IMR-90 (cell line): Measurements from ENCODE around the gene ARL8B. TPM values are rescaled to one million over a fixed set of nuclear protein-coding genes. Genes with fewer than 3 reads are reported as not detected.

Experiments used
- ATAC-seq: fragments of 200-7000 bp; cut with Tn5 transposase; 2 replicates; pipeline ENCODE4 v1.9.1; 2020; ENCODE audit warnings: low read depth, mild to moderate bottlenecking, moderate library complexity
- BruUV-seq: library from RNA; stranded (reverse); fragments of 400-500 nt; replicated peaks from 2 replicates; lab custom pipeline; 2021; lab: Mats Ljungman, UMichigan
- CTCF ChIA-PET: fragments of 300-600 bp; formaldehyde crosslinking; extraction: SDS; loops from one replicate; lab custom pipeline; 2021; ENCODE audit warnings: antibody characterized with exemption; lab: Yijun Ruan, JAX
- POLR2A ChIA-PET: fragments of 300-600 bp; sonication (Branson Sonifier 250); formaldehyde crosslinking; loops from one replicate; lab custom pipeline; 2022; ENCODE audit warnings: antibody characterized with exemption; ENCODE audit not compliant: unreplicated experiment; lab: Charles Lee
- DNase-seq: peaks from one replicate; pipeline ENCODE4 v3.0.0; 2013
- H2AFZ ChIP-seq: replicated peaks from 2 replicates; pipeline ENCODE3; 2013; ENCODE audit warnings: low read length, mild to moderate bottlenecking; ENCODE audit not compliant: poor library complexity
- H2AK5ac ChIP-seq: 2 replicates; pipeline ENCODE4 v1.6.1; 2013; ENCODE audit warnings: low read depth, low read length, inconsistent platforms
- H2AK9ac ChIP-seq: replicated peaks from 2 replicates; pipeline ENCODE3; 2013; ENCODE audit warnings: mild to moderate bottlenecking, low read depth, low read length, moderate library complexity; ENCODE audit not compliant: poor library complexity
- H2BK120ac ChIP-seq: 2 replicates; pipeline ENCODE4 v1.6.1; 2013; ENCODE audit warnings: low read depth, low read length, inconsistent platforms
- H2BK15ac ChIP-seq: 3 replicates; pipeline ENCODE4 v1.6.1; 2013; ENCODE audit warnings: low read depth, low read length, inconsistent platforms
- H2BK20ac ChIP-seq: 2 replicates; pipeline ENCODE4 v1.6.1; 2013; ENCODE audit warnings: low read depth, mild to moderate bottlenecking, inconsistent platforms, low read length, moderate library complexity
- H2BK5ac ChIP-seq: 2 replicates; pipeline ENCODE4 v1.6.1; 2013; ENCODE audit warnings: mild to moderate bottlenecking, low read depth, low read length, inconsistent platforms; ENCODE audit not compliant: poor library complexity, severe bottlenecking
- H3K14ac ChIP-seq: replicated peaks from 2 replicates; pipeline ENCODE4 v1.6.1; 2013; ENCODE audit warnings: low read depth, low read length, inconsistent platforms
- H3K18ac ChIP-seq: 2 replicates; pipeline ENCODE4 v1.6.1; 2013; ENCODE audit warnings: low read depth, low read length, control low read depth
- H3K23ac ChIP-seq: 2 replicates; pipeline ENCODE4 v1.6.1; 2013; ENCODE audit warnings: low read depth, low read length, inconsistent platforms
- H3K27ac ChIP-seq: 2 replicates; pipeline ENCODE4 v1.5.1; 2013; ENCODE audit warnings: mild to moderate bottlenecking, control low read depth, low read length; ENCODE audit not compliant: insufficient read depth
- H3K27me3 ChIP-seq: 2 replicates; pipeline ENCODE4 v1.6.1; 2013; ENCODE audit warnings: low read length; ENCODE audit not compliant: control insufficient read depth, insufficient read depth
- H3K36me3 ChIP-seq: 2 replicates; pipeline ENCODE4 v1.6.1; 2013; ENCODE audit warnings: low read length, mixed read lengths; ENCODE audit not compliant: control insufficient read depth, insufficient read depth
- H3K4ac ChIP-seq: 2 replicates; pipeline ENCODE4 v1.6.1; 2013; ENCODE audit warnings: low read depth, low read length, inconsistent platforms
- H3K4me1 ChIP-seq: 2 replicates; pipeline ENCODE4 v1.6.1; 2013; ENCODE audit warnings: low read length, mixed read lengths; ENCODE audit not compliant: control insufficient read depth, insufficient read depth
- H3K4me2 ChIP-seq: 2 replicates; pipeline ENCODE4 v1.6.1; 2013; ENCODE audit warnings: low read depth, mild to moderate bottlenecking, control low read depth, low read length, moderate library complexity
- H3K4me3 ChIP-seq: 2 replicates; pipeline ENCODE4 v1.5.1; 2013; ENCODE audit warnings: low read depth, mild to moderate bottlenecking, control low read depth, low read length, moderate library complexity; ENCODE audit not compliant: insufficient read depth
- H3K56ac ChIP-seq: 2 replicates; pipeline ENCODE4 v1.6.1; 2013; ENCODE audit warnings: low read length, inconsistent platforms; ENCODE audit not compliant: insufficient read depth; ENCODE audit errors: extremely low read depth
- H3K79me1 ChIP-seq, 2 experiments: 2 replicates each; pipeline ENCODE4 v1.6.1; 2013; ENCODE audit warnings: low read length in 2 of 2, inconsistent platforms in 1 of 2, low read depth in 1 of 2
- H3K9ac ChIP-seq: 2 replicates; pipeline ENCODE4 v1.6.1; 2013; ENCODE audit warnings: low read depth, low read length, control low read depth
- H3K9me1 ChIP-seq: 2 replicates; pipeline ENCODE4 v1.6.1; 2013; ENCODE audit warnings: low read length, inconsistent platforms; ENCODE audit not compliant: insufficient read depth
- H3K9me3 ChIP-seq: 2 replicates; pipeline ENCODE4 v1.6.1; 2013; ENCODE audit warnings: low read length; ENCODE audit not compliant: control insufficient read depth, insufficient read depth
- H4K20me1 ChIP-seq: 2 replicates; pipeline ENCODE4 v1.6.1; 2013; ENCODE audit warnings: low read length, inconsistent platforms; ENCODE audit not compliant: insufficient read depth
- H4K5ac ChIP-seq: 2 replicates; pipeline ENCODE4 v1.6.1; 2013; ENCODE audit warnings: mild to moderate bottlenecking, low read depth, low read length, control low read depth
- H4K8ac ChIP-seq, 2 experiments: 2 replicates each; pipeline ENCODE4 v1.6.1; 2013; ENCODE audit warnings: low read depth in 2 of 2, low read length in 2 of 2, control low read depth in 1 of 2, inconsistent platforms in 1 of 2
- H4K91ac ChIP-seq: 2 replicates; pipeline ENCODE4 v1.6.1; 2013; ENCODE audit warnings: low read depth, low read length, inconsistent platforms; ENCODE audit not compliant: insufficient read depth
- CEBPB ChIP-seq: IDR thresholded peaks from 2 replicates; pipeline ENCODE4 v1.6.1; 2012; ENCODE audit warnings: low read depth, low read length, improper control_type of control experiment
- CTCF ChIP-seq: conservative IDR thresholded peaks from 2 replicates; pipeline ENCODE4 v1.5.1; 2012; ENCODE audit warnings: mild to moderate bottlenecking, low read depth, low read length, improper control_type of control experiment
- ELK1 ChIP-seq: fragments of 150-350 bp; IDR thresholded peaks from 2 replicates; pipeline ENCODE4 v1.6.1; 2016; ENCODE audit warnings: low read depth, mild to moderate bottlenecking, low read length, moderate library complexity, borderline replicate concordance
- FOS ChIP-seq: fragments of 150-350 bp; IDR thresholded peaks from 2 replicates; pipeline ENCODE4 v1.6.1; 2016; ENCODE audit warnings: low read depth, low read length
- MAFK ChIP-seq: IDR thresholded peaks from 2 replicates; pipeline ENCODE4 v1.6.1; 2012; ENCODE audit warnings: low read depth, low read length, improper control_type of control experiment
- MAZ ChIP-seq: IDR thresholded peaks from 2 replicates; pipeline ENCODE4 v1.6.1; 2012; ENCODE audit warnings: low read depth, mild to moderate bottlenecking, low read length, improper control_type of control experiment, moderate library complexity, borderline replicate concordance
- MXI1 ChIP-seq: IDR thresholded peaks from 2 replicates; pipeline ENCODE4 v1.6.1; 2012; ENCODE audit warnings: low read depth, mild to moderate bottlenecking, low read length, moderate library complexity, borderline replicate concordance
- NFE2L2 ChIP-seq: fragments of 150-350 bp; IDR thresholded peaks from 2 replicates; pipeline ENCODE4 v1.6.1; 2016; ENCODE audit warnings: low read depth, mild to moderate bottlenecking, low read length
- RAD21 ChIP-seq: IDR thresholded peaks from 2 replicates; pipeline ENCODE4 v1.6.1; 2012; ENCODE audit warnings: low read length, improper control_type of control experiment
- RCOR1 ChIP-seq: IDR thresholded peaks from 2 replicates; pipeline ENCODE4 v1.6.1; 2012; ENCODE audit warnings: mild to moderate bottlenecking, low read length, improper control_type of control experiment; ENCODE audit not compliant: insufficient replicate concordance
- RFX5 ChIP-seq: IDR thresholded peaks from 2 replicates; pipeline ENCODE4 v1.8.0; 2012; ENCODE audit warnings: low read depth, mild to moderate bottlenecking, low read length, moderate library complexity
- SMC3 ChIP-seq: fragments of 150-350 bp; IDR thresholded peaks from 2 replicates; pipeline ENCODE4 v1.6.1; 2016; ENCODE audit warnings: low read depth, mild to moderate bottlenecking, antibody characterized with exemption, low read length, moderate library complexity
- USF2 ChIP-seq: fragments of 150-350 bp; IDR thresholded peaks from 2 replicates; pipeline ENCODE4 v1.6.1; 2017; ENCODE audit warnings: mild to moderate bottlenecking, antibody characterized with exemption, low read length, low read depth
- WGBS, 2 experiments: methylation state at CpG; one replicate each; pipeline versions ENCODE4 v1.1.5 to v1.1.7; 2013; ENCODE audit warnings: missing lambda C conversion rate in 2 of 2; ENCODE audit not compliant: insufficient read length in 1 of 2; ENCODE audit errors: extremely low coverage in 2 of 2; 5-methylcytosine and 5-hydroxymethylcytosine counted together
- dilution Hi-C: fragments of 300-500 bp; cut with HindIII; formaldehyde crosslinking; loops from one replicate; pipeline ENCODE4 v1.14.3; 2018; ENCODE audit warnings: low sequenced_read_pairs; ENCODE audit not compliant: unreplicated experiment
- in situ Hi-C: fragments of 300-500 bp; cut with MboI; formaldehyde crosslinking; loops from 3 replicates; pipeline ENCODE4 v1.14.3; 2019; ENCODE audit warnings: low sequenced_read_pairs, inconsistent platforms, mixed read lengths
- intact Hi-C: fragments of 100-400 bp; cut with micrococcal nuclease; formaldehyde crosslinking; loops from 2 replicates; pipeline ENCODE4 v1.10.0; 2022
- polyA plus RNA-seq, 3 experiments: library from polyadenylated mRNA; depleted of rRNA; stranded (reverse); fragments of >200 nt; gene quantifications; 2 replicates each; pipeline ENCODE4 v1.2.3, GENCODE V29; 2012; ENCODE audit warnings: low replicate concordance in 1 of 3
- total RNA-seq: library from RNA; depleted of rRNA; stranded (reverse); fragments of >200 nt; gene quantifications from 2 replicates; pipeline ENCODE4 v1.2.3, GENCODE V29; 2012

The ARL8B gene
- total and polyA plus RNA-seq, 2 of the 4 experiments (the other 2 are of a cell fraction) = 32.3 to 47.0 TPM

- POLR2A ChIA-PET = no interaction called here
- Histone ChIP-seq H3K4me3 (no peak overlapping the region), H3K9me1 (no peaks in the 10 kb centered on the region; the same call in 1 of the 2 replicates), H2BK5ac (no peak overlapping the region), H3K9me3 (no peaks in the 10 kb centered on the region), H4K91ac (no peak overlapping the region), H2BK120ac (no peak overlapping the region), H2BK15ac (no peak overlapping the region), H3K14ac (no peak overlapping the region), H3K4me2 (no peak overlapping the region), H2BK20ac (no peak overlapping the region), H3K36me3 (peaks cover 9% of the 10 kb centered on the region), H4K5ac (no peak overlapping the region), H3K18ac (no peak overlapping the region), H4K8ac (no peak overlapping the region), H3K79me1 (peaks cover 0 to 4% of the 10 kb centered on the region in 2 experiments; a peak in 1 of 4 replicates), H2AFZ (no peak overlapping the region), H3K9ac (no peak overlapping the region), H2AK9ac (no peak overlapping the region), H3K27me3 (no peaks in the 10 kb centered on the region), H3K23ac (no peak overlapping the region), H3K4ac (no peak overlapping the region), H2AK5ac (no peak overlapping the region), H4K20me1 (0 out of 2 replicates have a peak, but pooled peaks cover 4% of the 10 kb centered on the region), H3K27ac (no peak overlapping the region), H3K4me1 (peaks cover 3% of the 10 kb centered on the region; the same call in 1 of the 2 replicates), H3K56ac (no peak overlapping the region)
- no CpG with 5 or more reads among the region's 13 CpGs for WGBS, 2 experiments
- intact Hi-C loops = no loop called here
- DNase-seq = no peak
- in situ Hi-C loops = no loop called here
- ATAC-seq = no peak
- TF ChIP-seq CTCF (no peak), ELK1 (no peak), FOS (no peak), SMC3 (no peak), USF2 (no peak), MAFK (no peak), RAD21 (no peak), RCOR1 (no peak), MAZ (no peak), NFE2L2 (no peak), MXI1 (no peak), CEBPB (no peak), RFX5 (no peak)
- dilution Hi-C loops = no loop called here
- CTCF ChIA-PET = no interaction called here
- no TSS peak for BruUV-seq
Observed at GRCh38 chr3:5222283-5223005, 100.4 kb downstream of the ARL8B start.
